ENCODE data around the gene ACBD3. TPM values are rescaled to one million over a fixed set of nuclear protein-coding genes. Genes with fewer than 3 reads are reported as not detected.

ACBD3 gene
- total RNA-seq, 1 donor from 2014 or later = 48.0 TPM

GRCh38 chr1:226109829-226110248, 76.7 kb downstream of the ACBD3 start:
- no peaks in the 10 kb centered on the region for H3K36me3 Mint-ChIP-seq (ENCODE audit: unreplicated experiment)
- peak; percentile 93 for DNase-seq (ENCODE audit: extremely low spot score, unreplicated experiment)
- no peak for TF ChIP-seq CTCF (IDR thresholded peaks at IDR 0.05)
- H3K4me1 Mint-ChIP-seq (ENCODE audit: unreplicated experiment) = peaks cover 20% of the 10 kb centered on the region
- H3K4me3 Mint-ChIP-seq (ENCODE audit: unreplicated experiment) = peak overlapping the region; percentile 95
- H3K27ac Mint-ChIP-seq (ENCODE audit: unreplicated experiment) = peak overlapping the region; percentile 98
- no peaks in the 10 kb centered on the region for H3K9me3 Mint-ChIP-seq (ENCODE audit: unreplicated experiment)
- no peaks in the 10 kb centered on the region for H3K27me3 Mint-ChIP-seq (ENCODE audit: unreplicated experiment)

GRCh38 chr1:226108935-226109828, 77.4 kb downstream of the ACBD3 start:
- Mint-ChIP-seq H3K27ac (ENCODE audit: unreplicated experiment) (peak overlapping the region; percentile 98), H3K4me1 (ENCODE audit: unreplicated experiment) (peaks cover 26% of the 10 kb centered on the region), H3K4me3 (ENCODE audit: unreplicated experiment) (peak overlapping the region; percentile 95), H3K27me3 (ENCODE audit: unreplicated experiment) (no peaks in the 10 kb centered on the region), H3K36me3 (ENCODE audit: unreplicated experiment) (no peaks in the 10 kb centered on the region), H3K9me3 (ENCODE audit: unreplicated experiment) (no peaks in the 10 kb centered on the region)
- no peak for TF ChIP-seq CTCF (IDR thresholded peaks at IDR 0.05)
- no peak for DNase-seq (ENCODE audit: extremely low spot score, unreplicated experiment)

- DNase-seq (ENCODE audit: extremely low spot score, unreplicated experiment) = no peak
- Mint-ChIP-seq H3K9me3 (ENCODE audit: unreplicated experiment) (no peaks in the 10 kb centered on the region), H3K4me3 (ENCODE audit: unreplicated experiment) (no peak overlapping the region), H3K27me3 (ENCODE audit: unreplicated experiment) (no peaks in the 10 kb centered on the region), H3K36me3 (ENCODE audit: unreplicated experiment) (no peaks in the 10 kb centered on the region), H3K27ac (ENCODE audit: unreplicated experiment) (no peak overlapping the region), H3K4me1 (ENCODE audit: unreplicated experiment) (peaks cover 26% of the 10 kb centered on the region)
- no peak for TF ChIP-seq CTCF (IDR thresholded peaks at IDR 0.05)
Observed at GRCh38 chr1:226107471-226108460, 78.8 kb downstream of the ACBD3 start.

- peaks cover 28% of the 10 kb centered on the region for H3K4me1 Mint-ChIP-seq (ENCODE audit: unreplicated experiment)
- H3K27ac Mint-ChIP-seq (ENCODE audit: unreplicated experiment) = no peak overlapping the region
- H3K9me3 Mint-ChIP-seq (ENCODE audit: unreplicated experiment) = no peaks in the 10 kb centered on the region
- DNase-seq (ENCODE audit: extremely low spot score, unreplicated experiment) = no peak
- no peak overlapping the region for H3K4me3 Mint-ChIP-seq (ENCODE audit: unreplicated experiment)
- no peaks in the 10 kb centered on the region for H3K36me3 Mint-ChIP-seq (ENCODE audit: unreplicated experiment)
- H3K27me3 Mint-ChIP-seq (ENCODE audit: unreplicated experiment) = peaks cover 6% of the 10 kb centered on the region
- no peak for TF ChIP-seq CTCF (IDR thresholded peaks at IDR 0.05)
Observed at GRCh38 chr1:226104671-226105121, 81.8 kb downstream of the ACBD3 start.

Measured in osteocyte (in vitro differentiated cells).